HCT116 (cell line): ENCODE data around the gene TMEM86A. TPM values are rescaled to one million over a fixed set of nuclear protein-coding genes. Genes with fewer than 3 reads are reported as not detected.
A peak's percentile ranks its signal among the peaks of the same experiment; 100 is the strongest.

ENCODE experiments used
- ATAC-seq: fragments of 200-7000 bp; cut with Tn5 transposase; 2 replicates; pipeline ENCODE4 v1.9.1; 2020; ENCODE audit warnings: mild to moderate bottlenecking, moderate library complexity
- BruUV-seq: library from RNA; stranded (reverse); fragments of 400-500 nt; replicated peaks from 2 replicates; lab custom pipeline; 2021; lab: Mats Ljungman, UMichigan
- CTCF ChIA-PET: fragments of 300-600 bp; sonication (Branson Sonifier 250); formaldehyde crosslinking; loops from one replicate; lab custom pipeline; 2021; ENCODE audit warnings: antibody characterized with exemption; lab: Charles Lee
- POLR2A ChIA-PET: fragments of 300-600, 350-600 bp; sonication (Branson Sonifier 250); formaldehyde crosslinking; loops from one replicate; lab custom pipeline; 2021; ENCODE audit warnings: antibody characterized with exemption; lab: Charles Lee
- RAD21 ChIA-PET, 2 experiments: fragments of 300-600 bp; sonication (Branson Sonifier 250); formaldehyde crosslinking; loops; one replicate each; lab custom pipeline; 2023; ENCODE audit warnings: low total read pairs in 2 of 2; ENCODE audit not compliant: uncharacterized antibody in 2 of 2, unreplicated experiment in 2 of 2, low non-redundant PET in 1 of 2; lab: Charles Lee
- DNase-seq: peaks from one replicate; pipeline ENCODE4 v3.0.0-alpha.2; 2010; ENCODE audit warnings: low read depth, low spot score
- H2AFZ ChIP-seq: fragments of 200-600 bp; shearing (Covaris generic), sonication (generic); 2 replicates; pipeline ENCODE4 v1.6.1; 2017; ENCODE audit warnings: low read depth, mixed run types, mixed read lengths, antibody characterized with exemption, low read length; ENCODE audit not compliant: poor library complexity, severe bottlenecking
- H3K27ac ChIP-seq: 2 replicates; pipeline ENCODE4 v1.5.1; 2012; ENCODE audit warnings: low read depth, low read length
- H3K27me3 ChIP-seq: fragments of 200-600 bp; sonication (generic); 2 replicates; pipeline ENCODE4 v1.6.1; 2016; ENCODE audit warnings: mixed run types, low read length, mixed read lengths; ENCODE audit not compliant: insufficient read depth
- H3K36me3 ChIP-seq, 2 experiments: fragments of 200-500 bp in 1 of 2; fragments of 200-600 bp in 1 of 2; sonication (Bioruptor generic) in 1 of 2; sonication (generic) in 1 of 2; 2 replicates each; pipeline versions ENCODE4 v1.5.1 to v1.6.1; 2014 to 2016; ENCODE audit warnings: low read length in 2 of 2, inconsistent platforms in 1 of 2, mixed read lengths in 1 of 2, mixed run types in 1 of 2; ENCODE audit not compliant: insufficient read depth in 2 of 2, control insufficient read depth in 1 of 2
- H3K4me1 ChIP-seq, 2 experiments: fragments of 200-600 bp in 1 of 2; sonication (generic) in 1 of 2; 2 replicates each; pipeline versions ENCODE4 v1.5.1 to v1.6.1; 2012 to 2017; ENCODE audit warnings: low read length in 2 of 2, inconsistent platforms in 1 of 2, mild to moderate bottlenecking in 1 of 2, mixed read lengths in 1 of 2, mixed run types in 1 of 2, moderate library complexity in 1 of 2; ENCODE audit not compliant: insufficient read depth in 2 of 2, control insufficient read depth in 1 of 2
- H3K4me2 ChIP-seq: fragments of 200-600 bp; sonication (generic); 2 replicates; pipeline ENCODE4 v1.6.1; 2017; ENCODE audit warnings: mixed run types, low read length, mixed read lengths
- H3K4me3 ChIP-seq, 2 experiments: fragments of 200-600 bp in 1 of 2; sonication (generic) in 1 of 2; replicated peaks in 1 of 2; 2 replicates each; pipeline ENCODE4 v1.5.1; 2011 to 2016; ENCODE audit warnings: low read length in 2 of 2, control low read depth in 1 of 2, low read depth in 1 of 2, mild to moderate bottlenecking in 1 of 2, mixed read lengths in 1 of 2, mixed run types in 1 of 2
- H3K79me2 ChIP-seq: fragments of 200-600 bp; sonication (generic); 2 replicates; pipeline ENCODE4 v1.6.1; 2017; ENCODE audit warnings: mild to moderate bottlenecking, mixed run types, low read length, moderate library complexity, mixed read lengths; ENCODE audit not compliant: insufficient read depth
- H3K9ac ChIP-seq: fragments of 200-600 bp; sonication (generic); 2 replicates; pipeline ENCODE4 v1.6.1; 2016; ENCODE audit warnings: low read length, mixed read lengths
- H3K9me2 ChIP-seq: fragments of 200-600 bp; sonication (generic), shearing (Covaris generic); 2 replicates; pipeline ENCODE4 v1.6.1; 2017; ENCODE audit warnings: mixed run types, mild to moderate bottlenecking, moderate library complexity; ENCODE audit not compliant: insufficient read depth
- H3K9me3 ChIP-seq, 2 experiments: fragments of 200-500 bp in 1 of 2; fragments of 200-600 bp in 1 of 2; sonication (Bioruptor generic) in 1 of 2; sonication (generic) in 1 of 2; 2 replicates each; pipeline ENCODE4 v1.6.1; 2014 to 2017; ENCODE audit warnings: low read length in 2 of 2, mixed read lengths in 2 of 2, inconsistent platforms in 1 of 2, low read depth in 1 of 2, mild to moderate bottlenecking in 1 of 2, mixed run types in 1 of 2, moderate library complexity in 1 of 2; ENCODE audit not compliant: control insufficient read depth in 1 of 2, insufficient read depth in 1 of 2
- H4K20me1 ChIP-seq: fragments of 200-600 bp; sonication (generic), shearing (Covaris generic); 2 replicates; pipeline ENCODE4 v1.6.1; 2017; ENCODE audit warnings: mixed run types, mild to moderate bottlenecking, moderate library complexity; ENCODE audit not compliant: insufficient read depth
- CBX3 ChIP-seq: IDR thresholded peaks from 2 replicates; pipeline ENCODE4 v1.6.1; 2012; ENCODE audit warnings: low read depth
- CEBPB ChIP-seq: IDR thresholded peaks from 2 replicates; pipeline ENCODE4 v1.6.1; 2012; ENCODE audit warnings: low read depth
- ELF1 ChIP-seq: IDR thresholded peaks from 2 replicates; pipeline ENCODE4 v1.6.1; 2012; ENCODE audit warnings: low read depth, borderline replicate concordance
- EZH2phosphoT487 ChIP-seq: fragments of 200-600 bp; IDR thresholded peaks from 2 replicates; pipeline ENCODE4 v1.6.1; 2018; ENCODE audit warnings: antibody characterized with exemption, borderline replicate concordance
- RAD21 ChIP-seq: IDR thresholded peaks from 2 replicates; pipeline ENCODE4 v1.6.1; 2012; ENCODE audit warnings: low read depth, mild to moderate bottlenecking
- TCF7L2 ChIP-seq: IDR thresholded peaks from 2 replicates; pipeline ENCODE4 v1.7.0; 2011; ENCODE audit warnings: borderline replicate concordance, inconsistent platforms; ENCODE audit not compliant: insufficient read depth, insufficient read length; ENCODE audit errors: extremely low read depth
- YY1 ChIP-seq: IDR thresholded peaks from 2 replicates; pipeline ENCODE4 v1.6.1; 2011; ENCODE audit warnings: low read length, low read depth, moderate library complexity, mild to moderate bottlenecking; ENCODE audit not compliant: insufficient replicate concordance; ENCODE audit errors: extremely low read depth
- intact Hi-C: fragments of 100-400 bp; cut with micrococcal nuclease; formaldehyde crosslinking; loops from 2 replicates; pipeline ENCODE4 v1.10.0; 2022
- total RNA-seq: library from RNA; stranded (reverse); gene quantifications from one replicate; pipeline ENCODE4 v1.2.1, GENCODE V29; 2021; ENCODE audit not compliant: unreplicated experiment
- TF ChIP-seq, protein P1 (sequence below): IDR thresholded peaks from 2 replicates; pipeline ENCODE4 v1.6.1; 2012
- TF ChIP-seq, protein P2 (sequence below), 3 experiments: fragments of 200-600 bp in 1 of 3; sonication (generic) in 1 of 3; IDR thresholded peaks in 2 of 3; conservative IDR thresholded peaks in 1 of 3; 2 replicates each; pipeline ENCODE4 v1.5.1; 2012 to 2017; ENCODE audit warnings: low read depth in 2 of 3, low read length in 2 of 3, antibody characterized with exemption in 1 of 3, borderline replicate concordance in 1 of 3, control low read depth in 1 of 3, mild to moderate bottlenecking in 1 of 3, mixed read lengths in 1 of 3, mixed run types in 1 of 3, moderate library complexity in 1 of 3; ENCODE audit not compliant: insufficient read depth in 1 of 3
- TF ChIP-seq, protein P3 (sequence below): IDR thresholded peaks from 2 replicates; pipeline ENCODE4 v1.6.1; 2011; ENCODE audit warnings: mild to moderate bottlenecking, low read length, moderate library complexity; ENCODE audit not compliant: insufficient replicate concordance; ENCODE audit errors: extremely low read depth

Gene TMEM86A
- total RNA-seq, 1 experiment from 2014 or later, result 2.0 TPM

DNA sequence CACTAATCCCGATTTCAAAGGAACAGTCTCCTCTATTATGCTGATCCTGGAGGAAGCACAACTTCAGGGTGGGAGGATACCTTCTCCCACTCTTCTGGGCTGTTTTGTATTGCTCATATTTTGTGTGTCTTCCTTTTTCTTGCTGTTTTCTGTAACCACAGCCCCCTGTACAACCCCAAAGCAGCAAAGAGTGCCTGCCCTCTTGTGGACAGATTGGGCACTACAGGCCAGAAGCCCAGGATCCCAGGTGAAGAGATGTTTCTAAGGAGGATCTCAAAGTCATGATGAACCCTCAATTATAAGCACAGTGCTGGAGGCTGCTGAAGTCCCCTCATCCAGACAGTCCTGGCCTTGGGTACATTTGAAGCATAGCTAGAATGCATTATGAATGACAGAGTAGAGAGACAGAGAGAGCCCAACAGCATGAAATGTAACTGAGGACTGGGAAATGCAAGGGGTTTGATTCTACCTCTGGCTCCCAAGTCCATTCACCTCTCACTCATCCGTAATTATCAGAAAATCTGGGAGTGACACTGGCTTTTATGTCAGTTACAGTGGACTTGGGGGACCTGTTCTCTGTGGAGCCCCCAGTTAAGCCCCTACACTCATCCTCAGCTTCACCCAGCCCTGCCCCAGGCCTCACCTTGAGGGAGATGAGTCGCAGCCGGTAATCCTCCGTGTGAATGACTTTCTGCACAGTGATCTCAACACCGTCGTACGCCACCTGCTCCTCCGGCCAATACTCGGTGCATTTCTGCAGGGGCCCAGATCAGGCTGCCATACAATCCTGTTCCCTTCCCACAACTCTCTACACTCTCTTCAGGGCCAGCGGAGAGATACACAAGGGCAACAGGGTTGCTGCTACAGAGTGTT is 33.6 kb downstream of the TMEM86A start:
- Histone ChIP-seq H3K27me3 (no peaks in the 10 kb centered on the region), H3K4me1 (peaks cover 0 to 7% of the 10 kb centered on the region in 2 experiments; a peak in 2 of 4 replicates), H3K27ac (no peak overlapping the region), H3K9ac (no peak overlapping the region), H4K20me1 (no peaks in the 10 kb centered on the region), H3K9me2 (no peaks in the 10 kb centered on the region), H2AFZ (peak overlapping the region; percentile 52), H3K4me2 (no peak overlapping the region), H3K79me2 (no peaks in the 10 kb centered on the region), H3K4me3 (no peak overlapping the region), H3K9me3 (no peaks in the 10 kb centered on the region), H3K36me3 (no peaks in the 10 kb centered on the region)
- ChIA-PET CTCF (interaction anchor here (0.8 to 1.5 kb wide), 4 partner anchors 10 to 488 kb away, joined by 3 to 24 read pairs (median 8); no protein-coding TSS in a partner anchor), RAD21 (no interaction called here), POLR2A (no interaction called here)
- BruUV-seq, result no TSS peak
- DNase-seq, result peak; percentile 19
- intact Hi-C loops, result loop anchor here (1.0 to 2.0 kb wide), 2 partner anchors 191 to 617 kb away; no protein-coding TSS in a partner anchor
- peak; percentile 74 for ATAC-seq
- TF ChIP-seq CEBPB, result no peak
- TF ChIP-seq RAD21, result peak; percentile 81
- TF ChIP-seq, protein P1, sequence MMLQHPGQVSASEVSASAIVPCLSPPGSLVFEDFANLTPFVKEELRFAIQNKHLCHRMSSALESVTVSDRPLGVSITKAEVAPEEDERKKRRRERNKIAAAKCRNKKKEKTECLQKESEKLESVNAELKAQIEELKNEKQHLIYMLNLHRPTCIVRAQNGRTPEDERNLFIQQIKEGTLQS, result no peak
- TF ChIP-seq, protein P2, sequence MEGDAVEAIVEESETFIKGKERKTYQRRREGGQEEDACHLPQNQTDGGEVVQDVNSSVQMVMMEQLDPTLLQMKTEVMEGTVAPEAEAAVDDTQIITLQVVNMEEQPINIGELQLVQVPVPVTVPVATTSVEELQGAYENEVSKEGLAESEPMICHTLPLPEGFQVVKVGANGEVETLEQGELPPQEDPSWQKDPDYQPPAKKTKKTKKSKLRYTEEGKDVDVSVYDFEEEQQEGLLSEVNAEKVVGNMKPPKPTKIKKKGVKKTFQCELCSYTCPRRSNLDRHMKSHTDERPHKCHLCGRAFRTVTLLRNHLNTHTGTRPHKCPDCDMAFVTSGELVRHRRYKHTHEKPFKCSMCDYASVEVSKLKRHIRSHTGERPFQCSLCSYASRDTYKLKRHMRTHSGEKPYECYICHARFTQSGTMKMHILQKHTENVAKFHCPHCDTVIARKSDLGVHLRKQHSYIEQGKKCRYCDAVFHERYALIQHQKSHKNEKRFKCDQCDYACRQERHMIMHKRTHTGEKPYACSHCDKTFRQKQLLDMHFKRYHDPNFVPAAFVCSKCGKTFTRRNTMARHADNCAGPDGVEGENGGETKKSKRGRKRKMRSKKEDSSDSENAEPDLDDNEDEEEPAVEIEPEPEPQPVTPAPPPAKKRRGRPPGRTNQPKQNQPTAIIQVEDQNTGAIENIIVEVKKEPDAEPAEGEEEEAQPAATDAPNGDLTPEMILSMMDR (IDR thresholded peaks at IDR 0.05 in 2 of 3, conservative IDR thresholded peaks at IDR 0.05 in 1 of 3; ENCODE audit: borderline replicate concordance in 1 of 3, insufficient read depth in 1 of 3, low read depth in 2 of 3, low read length in 2 of 3), result peak; percentile 80 to 99 (median 99)

DNA sequence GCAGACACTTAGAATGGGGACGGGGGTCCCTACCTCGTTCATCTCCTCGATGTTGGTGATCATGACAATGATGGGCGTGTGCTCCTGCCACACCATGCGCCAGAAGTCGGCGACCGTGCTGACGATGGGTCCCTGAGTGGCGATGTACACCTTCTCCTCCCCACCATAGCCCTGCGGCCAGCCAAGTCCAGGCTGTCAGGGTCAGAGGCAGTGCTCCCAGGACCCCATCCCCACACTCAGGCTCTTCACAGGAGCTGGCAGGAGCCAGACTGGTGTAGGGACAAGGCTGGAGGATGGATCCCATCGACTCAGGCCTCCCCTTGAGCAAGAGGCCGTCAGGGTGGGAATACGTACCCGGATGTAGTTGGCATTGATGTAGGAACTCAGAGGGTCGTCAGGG is 34.6 kb downstream of the TMEM86A start:
- ChIA-PET RAD21 (no interaction called here), CTCF (interaction anchor here (0.8 kb wide), 1 partner anchor 11 kb away, joined by 3 read pairs; no protein-coding TSS in a partner anchor), POLR2A (no interaction called here)
- H3K9me3 ChIP-seq, result no peaks in the 10 kb centered on the region
- H3K9ac ChIP-seq, result no peak overlapping the region
- no peak overlapping the region for H2AFZ ChIP-seq
- no TSS peak for BruUV-seq
- H3K4me2 ChIP-seq, result no peak overlapping the region
- H3K9me2 ChIP-seq, result no peaks in the 10 kb centered on the region
- ATAC-seq, result no peak
- no peak for DNase-seq
- no peaks in the 10 kb centered on the region for H3K36me3 ChIP-seq
- no peak overlapping the region for H3K4me3 ChIP-seq
- no peaks in the 10 kb centered on the region for H3K79me2 ChIP-seq
- H3K27me3 ChIP-seq, result no peaks in the 10 kb centered on the region
- H4K20me1 ChIP-seq, result no peaks in the 10 kb centered on the region
- intact Hi-C loops, result loop anchor here (2.0 kb wide), 1 partner anchor 192 kb away; no protein-coding TSS in a partner anchor
- H3K4me1 ChIP-seq, result no peaks in the 10 kb centered on the region
- no peak overlapping the region for H3K27ac ChIP-seq
- TF ChIP-seq YY1 (no peak), TCF7L2 (no peak), CBX3 (no peak), ELF1 (no peak), EZH2phosphoT487 (no peak)
- TF ChIP-seq, protein P3, sequence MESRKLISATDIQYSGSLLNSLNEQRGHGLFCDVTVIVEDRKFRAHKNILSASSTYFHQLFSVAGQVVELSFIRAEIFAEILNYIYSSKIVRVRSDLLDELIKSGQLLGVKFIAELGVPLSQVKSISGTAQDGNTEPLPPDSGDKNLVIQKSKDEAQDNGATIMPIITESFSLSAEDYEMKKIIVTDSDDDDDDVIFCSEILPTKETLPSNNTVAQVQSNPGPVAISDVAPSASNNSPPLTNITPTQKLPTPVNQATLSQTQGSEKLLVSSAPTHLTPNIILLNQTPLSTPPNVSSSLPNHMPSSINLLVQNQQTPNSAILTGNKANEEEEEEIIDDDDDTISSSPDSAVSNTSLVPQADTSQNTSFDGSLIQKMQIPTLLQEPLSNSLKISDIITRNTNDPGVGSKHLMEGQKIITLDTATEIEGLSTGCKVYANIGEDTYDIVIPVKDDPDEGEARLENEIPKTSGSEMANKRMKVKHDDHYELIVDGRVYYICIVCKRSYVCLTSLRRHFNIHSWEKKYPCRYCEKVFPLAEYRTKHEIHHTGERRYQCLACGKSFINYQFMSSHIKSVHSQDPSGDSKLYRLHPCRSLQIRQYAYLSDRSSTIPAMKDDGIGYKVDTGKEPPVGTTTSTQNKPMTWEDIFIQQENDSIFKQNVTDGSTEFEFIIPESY, result no peak
